ENCODE measurements around the gene SMIM45.

- TF ChIP-seq POLR2A (IDR thresholded peaks at IDR 0.05; ENCODE audit: low read length) (no peak), GATA1 (IDR thresholded peaks at IDR 0.05; ENCODE audit: low read depth, low read length) (no peak)
Measured at GRCh38 chr22:41982865-41983264, 30.9 kb downstream of the SMIM45 start.

All from erythroblast (primary cell).